ENCODE results near the gene CCDC9B.

DNA sequence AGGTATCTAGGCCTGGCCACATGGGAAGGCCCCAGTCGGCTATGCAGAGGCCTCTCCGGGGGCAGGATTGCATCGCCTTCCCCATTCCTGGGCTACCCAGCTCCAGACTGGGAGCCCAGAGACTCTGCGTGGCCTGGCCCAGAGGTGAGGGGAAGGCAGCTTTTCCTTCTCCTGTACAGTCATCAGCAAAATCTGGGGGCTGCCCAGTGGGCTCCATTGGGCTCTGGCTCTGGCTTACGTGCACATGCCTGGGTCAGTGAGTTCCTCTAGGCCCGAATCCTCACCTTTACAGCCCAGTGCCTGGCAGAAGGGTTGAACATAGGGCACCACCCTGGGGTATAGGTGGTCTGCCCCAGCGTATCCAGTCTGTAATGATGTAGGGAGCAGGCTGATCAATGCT, 53.9 kb downstream of the CCDC9B start:
- TF ChIP-seq EZH2phosphoT487 (IDR thresholded peaks at IDR 0.05; ENCODE audit: insufficient read depth, low read depth) (no peak), EZH2 (IDR thresholded peaks at IDR 0.05; ENCODE audit: insufficient read depth, poor library complexity, severe bottlenecking) (no peak)

Measured in GM23248 (cell line).